Non-pigmented ciliary epithelial cell (primary cell): Measurements from ENCODE around the gene POGZ.

Experiments used
- DNase-seq: peaks from one replicate; pipeline ENCODE4 v3.0.0-alpha.2; 2010; ENCODE audit warnings: low read depth

POGZ gene

DNA sequence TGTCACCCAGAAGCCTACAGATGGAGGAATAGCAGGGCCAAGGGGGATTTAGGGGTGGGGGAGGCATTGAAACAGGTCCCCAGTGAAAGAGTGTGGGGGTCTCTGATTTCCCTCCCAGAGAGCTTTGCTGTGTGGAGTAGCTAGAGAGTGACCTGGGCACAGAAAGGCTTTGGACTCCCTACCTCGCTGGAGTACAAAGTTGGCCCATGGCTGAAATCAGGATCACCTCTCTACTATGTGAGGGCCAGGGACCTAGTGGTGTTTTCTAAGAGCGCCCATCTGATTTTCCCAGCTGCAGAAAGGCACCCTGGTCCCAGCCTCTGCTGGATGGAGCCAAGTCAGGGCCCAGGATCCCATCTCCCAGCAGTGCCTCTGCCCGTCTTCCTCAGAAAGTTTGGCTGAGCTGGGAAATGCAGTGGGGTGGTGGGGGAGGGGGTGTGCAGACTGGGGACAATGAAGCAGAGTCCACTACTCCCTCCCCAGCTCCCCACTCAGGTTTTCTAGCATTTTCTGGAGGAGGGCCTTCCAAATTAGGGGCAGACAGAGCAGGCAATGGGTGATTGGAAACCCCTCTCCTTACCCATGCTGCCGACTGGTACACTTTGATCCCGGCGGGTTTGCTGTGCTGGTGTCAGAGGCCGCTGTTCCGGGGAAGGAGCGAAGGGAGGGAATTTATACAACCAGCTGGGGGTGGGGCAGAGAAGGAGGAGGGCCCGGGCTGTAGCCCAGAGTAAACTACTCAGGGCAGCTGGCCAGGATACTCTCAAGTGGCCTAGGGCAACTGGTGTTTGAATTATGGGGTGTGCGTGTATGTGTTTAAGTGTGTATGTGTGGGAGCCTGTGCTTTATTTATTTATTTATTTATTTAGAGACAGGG is 87.0 kb downstream of the POGZ start, which contains the start of gene SELENBP1:
TSS of gene SELENBP1 (minus strand) at position 648 of the 877 bp plus-strand sequence. CDS start at position 584, 64 bp downstream.
- no peak for DNase-seq

DNA sequence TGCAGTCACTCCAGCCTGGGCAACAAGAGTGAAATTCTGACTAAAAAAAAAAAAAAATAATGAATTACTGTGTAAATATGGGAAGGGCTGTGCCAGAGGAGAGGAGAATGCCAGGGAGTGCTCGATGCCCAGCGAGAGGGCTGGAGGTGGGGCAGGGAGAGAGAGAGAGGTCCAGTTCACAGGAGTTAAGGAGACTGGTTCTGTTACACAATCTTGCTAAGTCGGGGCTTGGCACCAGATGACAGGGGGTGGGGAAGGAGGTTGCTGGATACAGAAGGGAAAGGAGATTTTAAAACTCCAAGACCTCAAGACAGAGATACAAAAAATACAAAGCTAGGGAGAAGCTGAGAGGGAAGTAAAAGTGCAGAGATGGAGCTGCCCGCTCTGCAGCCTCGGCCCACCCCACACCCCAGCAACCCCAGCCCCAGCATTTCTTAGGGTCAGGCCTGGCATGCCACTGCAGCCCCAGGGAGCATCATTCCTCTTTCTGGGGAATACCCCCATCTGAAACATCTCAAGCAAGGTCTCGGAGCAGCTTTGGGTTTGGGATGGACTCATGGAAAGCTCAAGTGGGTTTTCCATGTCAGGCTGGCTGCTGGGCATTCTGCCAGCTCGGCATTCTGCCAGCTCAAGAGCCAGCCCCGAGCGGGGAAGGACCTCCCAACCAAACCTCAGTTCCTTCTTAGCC is 87.8 kb downstream of the POGZ start:
- DNase-seq, result no peak

DNA sequence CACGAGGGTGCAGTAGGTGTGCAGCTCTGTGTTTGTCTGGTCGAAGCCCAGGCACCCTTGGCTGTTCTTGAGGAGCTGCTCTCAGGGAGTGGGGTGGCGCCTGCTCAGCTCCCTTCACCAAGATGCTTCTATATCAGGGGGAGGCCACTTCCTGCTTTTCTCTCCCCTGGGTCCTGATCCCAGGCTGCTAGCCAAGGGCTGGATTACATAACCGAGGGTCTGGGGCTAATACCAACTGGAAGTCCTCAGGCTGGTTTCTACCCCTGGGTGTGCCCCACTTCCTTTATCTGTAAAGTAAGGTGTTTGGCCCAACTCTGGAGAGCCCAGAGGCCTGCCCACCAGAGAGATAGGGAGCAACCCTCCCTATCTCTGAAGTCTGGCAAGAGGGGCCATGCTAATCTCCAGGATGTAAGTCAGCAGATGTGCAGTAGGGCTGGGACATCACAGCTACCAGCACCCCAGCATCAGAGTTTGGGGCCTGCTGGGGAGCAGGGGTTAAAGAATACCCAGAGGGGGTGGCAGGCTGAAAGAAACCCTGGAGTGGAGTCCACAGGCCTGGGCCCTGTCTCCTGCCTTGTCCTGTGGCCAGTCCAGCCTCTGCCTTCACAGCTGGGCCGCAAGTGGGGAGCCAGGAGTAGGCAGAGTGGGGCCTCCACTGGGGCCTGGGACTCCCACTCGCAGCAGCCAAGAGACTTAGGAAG is 88.9 kb downstream of the POGZ start:
- DNase-seq, result no peak

DNA sequence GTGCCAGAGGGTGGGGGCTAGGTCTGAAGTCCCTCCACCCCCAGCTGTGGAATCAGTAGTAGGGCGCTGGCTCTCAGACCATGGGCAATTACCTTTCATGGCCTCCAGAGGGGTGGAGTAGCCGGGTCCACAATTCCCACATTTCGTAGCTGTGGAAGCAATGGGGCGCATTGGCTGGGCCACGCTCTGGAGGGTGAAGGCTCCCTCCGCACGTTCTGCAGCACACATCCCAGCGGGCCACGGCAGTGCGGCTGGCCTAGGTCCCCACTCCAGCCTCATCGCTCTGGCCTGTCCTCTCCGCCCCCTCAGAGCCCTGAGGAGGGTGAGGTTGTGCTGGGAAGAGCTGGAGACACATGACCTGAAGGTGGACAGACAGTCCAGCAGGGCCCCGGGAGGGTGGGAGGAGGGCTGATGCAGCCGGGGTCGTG is 89.7 kb downstream of the POGZ start:
- no peak for DNase-seq

DNA sequence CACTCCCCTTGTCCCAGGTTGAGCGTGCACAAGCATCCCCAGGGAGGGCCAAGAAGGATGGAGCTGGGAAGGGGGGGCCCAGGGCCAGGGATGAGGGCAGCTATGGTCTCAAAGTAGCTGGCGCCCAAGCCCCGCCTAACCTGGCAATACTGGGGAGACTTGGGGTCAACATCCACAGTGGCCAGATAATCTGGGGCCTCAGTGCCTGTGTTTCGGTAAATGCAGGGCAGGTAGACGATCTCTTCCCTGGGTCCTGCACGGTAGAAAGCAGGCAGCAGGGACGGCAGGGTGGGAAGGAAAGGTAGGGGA is 90.0 kb downstream of the POGZ start:
- no peak for DNase-seq

DNA sequence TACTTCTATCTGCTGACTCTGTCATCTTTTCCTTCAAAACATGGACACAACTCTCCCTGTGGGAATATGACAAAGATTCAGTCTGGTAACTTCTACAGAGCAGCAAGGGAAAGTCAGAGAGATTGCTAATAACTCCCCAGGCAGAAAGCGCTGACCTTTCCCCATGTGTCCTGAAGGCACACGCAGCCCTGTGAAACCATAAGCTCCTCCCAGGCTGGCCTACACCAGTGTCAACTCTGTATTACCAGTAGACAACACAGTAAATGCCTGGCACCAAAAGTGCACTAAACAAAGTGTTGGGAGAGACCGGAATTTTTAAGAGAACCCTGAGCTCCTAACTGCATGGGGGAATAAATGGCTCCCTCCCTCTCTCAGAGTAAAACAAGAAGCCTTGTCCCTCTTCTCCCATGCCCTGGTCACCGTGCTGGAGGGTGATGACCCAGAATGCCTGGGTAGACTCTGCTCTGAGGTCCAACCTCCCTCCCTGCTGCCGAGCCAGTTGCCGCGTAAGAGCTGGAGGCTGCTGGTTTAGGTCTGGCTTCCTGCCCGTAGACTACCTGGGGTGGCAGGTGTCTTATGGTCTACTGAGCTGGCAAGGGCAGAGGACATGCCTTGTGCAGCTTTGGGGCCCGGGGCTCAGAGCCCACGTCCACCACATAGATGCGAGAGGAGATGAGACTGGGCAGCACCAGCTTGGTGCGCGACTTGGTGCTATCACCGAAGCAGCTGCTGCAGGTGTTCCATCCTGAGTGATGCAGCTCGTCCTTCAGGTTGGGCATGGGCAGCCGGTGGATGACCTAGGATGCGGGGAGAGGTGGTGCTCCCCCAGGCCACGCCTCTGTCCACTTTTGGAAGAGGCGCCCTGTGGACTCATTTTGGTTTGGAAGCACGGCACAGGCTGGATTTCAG is 90.6 kb downstream of the POGZ start:
- no peak for DNase-seq

DNA sequence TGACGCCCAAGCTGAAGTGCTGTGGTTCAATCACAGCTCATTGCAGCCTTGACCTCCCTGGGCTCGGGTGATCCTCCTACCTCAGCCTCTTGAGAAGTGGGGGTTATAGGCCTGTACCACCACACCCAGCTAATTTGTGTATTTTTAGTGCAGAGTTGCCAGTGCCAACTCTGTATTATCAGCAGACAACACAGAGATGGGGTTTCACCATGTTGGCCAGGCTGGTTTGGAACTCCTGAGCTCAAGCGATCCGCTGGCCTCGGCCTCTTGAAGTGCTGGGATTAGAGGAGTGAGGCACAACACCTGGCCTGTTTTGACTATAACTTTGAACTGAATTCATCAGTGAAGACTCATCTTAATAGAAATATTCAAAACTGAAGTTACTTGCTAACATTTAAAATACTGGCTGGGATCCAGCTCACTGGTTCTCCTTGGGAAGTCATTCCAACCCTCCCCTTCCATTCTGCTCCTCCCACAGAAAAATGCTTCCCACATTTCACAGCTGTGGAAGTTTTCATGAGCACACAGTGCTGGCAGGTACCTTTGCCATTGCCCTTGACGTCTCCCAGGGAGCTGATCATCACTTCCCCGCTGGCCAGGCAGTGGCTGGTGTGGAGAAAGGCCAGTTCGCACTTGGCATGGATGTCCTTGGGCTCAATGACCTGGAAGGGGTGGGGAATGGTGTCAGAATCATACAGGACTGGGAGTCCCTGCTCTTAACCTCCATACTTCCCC is 91.5 kb downstream of the POGZ start:
- DNase-seq, result no peak

DNA sequence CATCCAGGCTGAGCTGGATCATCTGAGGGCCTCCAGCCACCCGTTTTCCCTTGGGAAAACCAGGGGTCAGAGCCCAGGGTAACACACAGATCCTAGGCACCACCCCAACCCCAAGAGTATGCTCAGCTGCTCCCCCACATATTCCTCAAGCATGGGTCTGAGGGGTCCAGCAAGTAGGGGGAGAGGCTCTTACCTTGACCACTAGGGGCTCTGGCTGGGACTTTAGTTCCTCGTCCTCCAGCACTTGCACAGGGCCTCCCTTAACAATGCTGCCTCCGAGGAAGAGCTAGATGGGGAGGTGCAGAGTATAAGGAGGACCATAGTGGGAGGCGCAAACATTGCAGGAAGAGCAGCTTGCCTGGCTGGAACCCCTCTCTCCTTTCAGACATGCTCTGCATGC is 94.3 kb downstream of the POGZ start:
- no peak for DNase-seq

DNA sequence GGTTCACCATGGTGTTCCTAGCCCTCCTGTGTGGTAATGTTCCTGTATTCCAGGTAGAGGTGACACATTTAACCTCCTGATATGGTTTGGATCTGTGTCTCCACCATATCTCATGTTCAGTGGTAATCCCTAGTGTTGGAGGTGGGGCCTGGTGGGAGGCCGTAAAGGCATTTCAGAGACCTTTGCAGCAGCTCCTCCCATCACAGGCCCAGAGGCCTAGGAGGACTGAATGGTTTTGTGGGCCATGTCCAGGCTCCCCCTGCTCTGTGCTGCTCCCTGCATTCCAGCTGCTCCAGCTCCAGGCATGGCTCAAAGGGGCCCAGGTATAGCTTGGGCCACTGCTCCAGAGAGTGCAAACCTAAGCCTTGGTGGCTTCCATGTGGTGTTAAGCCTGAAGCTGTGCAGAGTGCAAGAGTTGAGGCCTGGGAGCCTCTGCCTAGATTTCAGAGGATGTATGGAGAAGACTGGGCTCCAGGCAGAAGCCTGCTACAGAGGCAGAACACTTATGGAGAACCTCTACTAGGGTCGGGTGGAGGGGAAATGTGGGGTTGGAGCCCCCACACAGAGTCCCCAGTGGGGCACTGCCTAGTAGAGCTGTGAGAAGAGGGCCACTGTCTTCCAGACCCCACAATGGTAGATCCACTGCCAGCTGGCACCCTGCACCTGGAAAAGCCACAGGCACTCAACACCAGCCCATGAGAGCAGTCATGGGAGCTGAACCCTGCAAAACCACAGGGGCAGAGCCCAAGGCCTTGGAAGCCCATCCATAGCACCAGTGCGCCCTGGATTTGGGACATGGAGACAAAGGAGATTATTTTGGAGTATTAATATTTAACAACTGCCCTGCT is 96.8 kb downstream of the POGZ start:
- DNase-seq, result no peak

DNA sequence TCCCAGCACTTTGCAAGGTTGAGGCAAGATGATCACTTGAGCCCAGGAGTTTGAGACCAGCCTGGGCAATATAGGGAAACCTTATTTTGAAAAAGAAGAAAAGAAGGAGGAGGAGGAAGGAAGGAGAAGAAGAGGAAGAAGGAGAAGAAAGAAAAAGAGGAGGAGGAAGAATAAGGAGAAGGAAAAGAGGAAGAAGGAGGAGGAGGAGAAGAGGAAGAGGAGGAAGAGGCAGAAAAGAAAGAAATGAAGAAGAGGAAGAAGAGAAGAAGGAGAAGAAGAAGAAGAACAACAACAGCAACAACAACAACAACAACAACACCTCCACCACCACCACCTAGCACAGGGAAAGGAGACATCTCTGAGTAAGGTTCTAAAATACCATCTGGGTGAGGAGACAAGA is 97.4 kb downstream of the POGZ start:
- no peak for DNase-seq

DNA sequence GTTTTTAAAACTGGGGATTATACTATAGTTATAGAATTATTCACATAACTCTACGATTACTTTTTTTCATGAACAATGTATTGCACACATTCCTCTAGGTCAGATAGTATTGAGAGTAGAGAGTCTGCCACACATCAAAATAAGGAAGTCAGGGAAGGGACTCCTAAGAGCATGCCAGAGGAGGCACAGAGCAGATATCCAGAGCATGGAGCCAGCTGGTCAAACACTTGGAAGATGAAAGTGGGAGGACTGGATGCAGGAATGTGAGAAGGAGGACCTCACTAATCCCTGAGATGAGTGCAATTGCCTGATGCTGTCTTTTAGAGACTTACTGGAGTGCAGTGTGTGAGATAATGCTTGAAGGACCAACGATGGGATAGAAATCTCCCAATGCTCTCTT is 102.6 kb downstream of the POGZ start:
- no peak for DNase-seq
